CD4-positive, alpha-beta T cell treated with Interleukin-6 at 100 ng/mL for 8 hours (primary cell): ENCODE measurements around the gene ELOVL2.
"Not testable (repeated sequence)": the region's sequence is repeated elsewhere in the genome, so short reads cannot be mapped to it uniquely, and the experiment has no call there.

Experiments
- DNase-seq: peaks from one replicate; pipeline ENCODE4 v3.0.0-alpha.2; 2020; ENCODE audit warnings: mixed read lengths, low spot score

ELOVL2 gene

GRCh38 chr6:11021003-11021402 is 23.1 kb downstream of the ELOVL2 start:
- no peak for DNase-seq

- DNase-seq: no peak
These were observed 25.9 kb downstream of the ELOVL2 start for GRCh38 chr6:11018225-11018624.

- no peak for DNase-seq
These were observed 27.0 kb downstream of the ELOVL2 start for GRCh38 chr6:11017090-11017489.

- DNase-seq: no peak
These were observed 27.7 kb downstream of the ELOVL2 start for GRCh38 chr6:11016452-11016851.

GRCh38 chr6:11015102-11015501 is 29.0 kb downstream of the ELOVL2 start:
- no peak for DNase-seq

GRCh38 chr6:11013721-11014070 is 30.4 kb downstream of the ELOVL2 start:
- DNase-seq: no peak

- no peak for DNase-seq
These were observed 31.0 kb downstream of the ELOVL2 start for GRCh38 chr6:11012976-11013720.

GRCh38 chr6:11012295-11012754 is 31.8 kb downstream of the ELOVL2 start:
- DNase-seq: no peak

- no peak for DNase-seq
These were observed 32.3 kb downstream of the ELOVL2 start for GRCh38 chr6:11011787-11012234.

- DNase-seq: no peak
These were observed 34.8 kb downstream of the ELOVL2 start for GRCh38 chr6:11009353-11009752.

GRCh38 chr6:11008821-11009220 is 35.3 kb downstream of the ELOVL2 start:
- no peak for DNase-seq

- no peak for DNase-seq
These were observed 36.1 kb downstream of the ELOVL2 start for GRCh38 chr6:11007715-11008608.

GRCh38 chr6:11006061-11006460 is 38.0 kb downstream of the ELOVL2 start:
- DNase-seq: no peak

GRCh38 chr6:11003297-11003696 is 40.8 kb downstream of the ELOVL2 start:
- DNase-seq: not testable (repeated sequence)

- DNase-seq: no peak
These were observed 41.9 kb downstream of the ELOVL2 start for GRCh38 chr6:11002176-11002575.

GRCh38 chr6:10999994-11000393 is 44.1 kb downstream of the ELOVL2 start:
- no peak for DNase-seq

- DNase-seq: no peak
These were observed 48.9 kb downstream of the ELOVL2 start for GRCh38 chr6:10995114-10995707.

- DNase-seq: no peak
These were observed 50.2 kb downstream of the ELOVL2 start for GRCh38 chr6:10993896-10994295.

GRCh38 chr6:10991115-10991514 is 53.0 kb downstream of the ELOVL2 start:
- no peak for DNase-seq

- DNase-seq: no peak
These were observed 54.5 kb downstream of the ELOVL2 start for GRCh38 chr6:10989587-10989986.

- not testable (repeated sequence) for DNase-seq
These were observed 59.1 kb downstream of the ELOVL2 start for GRCh38 chr6:10984959-10985358.

GRCh38 chr6:10981409-10981808 is 62.7 kb downstream of the ELOVL2 start:
- no peak for DNase-seq

- DNase-seq: no peak
These were observed 64.5 kb downstream of the ELOVL2 start for GRCh38 chr6:10979603-10980002.
